Activated naive CD8-positive, alpha-beta T cell treated with anti-CD3 and anti-CD28 coated beads for 36 hours (primary cell): ENCODE data around the gene TMEM184B. TPM values are rescaled to one million over a fixed set of nuclear protein-coding genes. Genes with fewer than 3 reads are reported as not detected.
A peak's percentile ranks its signal among the peaks of the same experiment; 100 is the strongest.
"Not testable (repeated sequence)": the region's sequence is repeated elsewhere in the genome, so short reads cannot be mapped to it uniquely, and the experiment has no call there.

ENCODE experiments used
- DNase-seq: peaks from one replicate; pipeline ENCODE4 v3.0.0; 2021
- H3K27ac Mint-ChIP-seq: one replicate; pipeline ENCODE4 v1.8.0; 2022; ENCODE audit warnings: mild to moderate bottlenecking, moderate library complexity, mixed read lengths
- H3K27me3 Mint-ChIP-seq: one replicate; pipeline ENCODE4 v1.8.0; 2022; ENCODE audit warnings: mild to moderate bottlenecking, mixed read lengths
- H3K36me3 Mint-ChIP-seq: one replicate; pipeline ENCODE4 v1.8.0; 2021; ENCODE audit warnings: mild to moderate bottlenecking, mixed read lengths
- H3K4me1 Mint-ChIP-seq: one replicate; pipeline ENCODE4 v1.8.0; 2021; ENCODE audit warnings: mixed read lengths
- H3K4me3 Mint-ChIP-seq: one replicate; pipeline ENCODE4 v1.8.0; 2022; ENCODE audit warnings: mild to moderate bottlenecking, moderate library complexity, mixed read lengths
- H3K9me3 Mint-ChIP-seq: one replicate; pipeline ENCODE4 v1.8.0; 2022; ENCODE audit warnings: mixed read lengths
- total RNA-seq, 2 experiments: library from RNA; stranded (reverse); gene quantifications; one replicate each; pipeline ENCODE4 v1.2.3, GENCODE V29; 2021

The TMEM184B gene
- total RNA-seq, 2 experiments from 2014 or later, result 18.2 to 20.0 TPM

DNA sequence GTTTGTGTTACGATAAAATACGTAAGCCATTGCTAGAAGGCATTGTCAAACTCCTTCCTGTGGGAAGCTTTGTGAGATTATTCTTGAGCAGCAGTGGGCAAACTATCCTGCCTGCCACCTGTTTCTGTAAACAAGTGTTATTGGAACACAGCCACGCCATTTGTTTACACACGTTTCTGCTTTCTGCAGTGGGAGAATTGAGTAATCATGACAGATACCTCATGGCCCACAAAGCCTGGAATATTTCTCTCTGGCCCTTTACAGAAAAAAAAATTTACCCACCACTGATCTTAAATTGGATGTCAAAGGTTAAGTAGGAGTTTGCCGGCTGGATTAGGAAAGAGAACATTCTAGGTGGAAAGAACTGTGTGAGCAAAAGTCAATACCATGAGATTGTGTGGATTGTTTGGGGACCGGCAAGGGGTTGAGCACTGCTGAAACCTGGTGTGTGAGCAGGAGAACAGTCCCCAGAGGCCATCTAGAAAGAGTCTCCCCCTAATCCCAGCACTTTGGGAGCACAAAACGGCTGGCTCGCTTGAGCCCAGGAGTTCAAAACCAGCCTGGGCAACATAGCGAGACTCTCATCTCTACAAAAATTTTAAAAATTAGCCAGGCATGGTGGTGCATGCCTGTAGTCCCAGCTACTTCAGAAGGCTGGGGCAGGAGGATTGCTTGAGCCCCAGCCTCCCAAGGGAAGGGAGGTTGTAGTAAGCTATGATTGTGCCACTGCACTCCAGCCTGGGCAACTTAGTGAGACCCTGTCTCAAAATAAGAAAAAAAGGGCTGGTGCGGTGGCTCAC, 85.2 kb downstream of the TMEM184B start:
- H3K4me3 Mint-ChIP-seq, result no peak overlapping the region
- H3K27me3 Mint-ChIP-seq, result peaks cover 1% of the 10 kb centered on the region
- DNase-seq, result no peak
- H3K9me3 Mint-ChIP-seq, result no peaks in the 10 kb centered on the region
- peaks cover 2% of the 10 kb centered on the region for H3K4me1 Mint-ChIP-seq
- H3K27ac Mint-ChIP-seq, result no peak overlapping the region
- H3K36me3 Mint-ChIP-seq, result no peaks in the 10 kb centered on the region

DNA sequence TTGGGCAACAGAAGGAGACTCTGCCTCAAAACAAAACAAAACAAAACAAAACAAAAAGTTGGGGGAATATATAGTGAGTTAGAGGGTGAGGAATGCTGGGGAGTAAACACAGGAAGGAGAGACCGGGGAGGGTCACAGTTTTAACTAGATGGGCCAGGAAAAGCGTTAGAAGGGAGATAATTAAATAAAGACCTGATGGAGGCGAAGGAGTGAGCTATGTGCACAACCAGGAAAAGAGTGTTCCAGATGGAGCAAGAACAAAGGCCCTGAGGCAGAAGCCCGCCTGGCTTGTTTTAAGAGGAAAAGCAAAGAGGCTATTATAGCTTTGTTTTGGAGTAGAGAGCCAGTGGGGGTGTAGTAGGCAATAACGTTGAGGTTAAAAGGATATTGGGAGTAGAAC, 86.4 kb downstream of the TMEM184B start:
- Mint-ChIP-seq H3K36me3 (peaks cover under 1% of the 10 kb centered on the region), H3K27me3 (no peaks in the 10 kb centered on the region), H3K27ac (no peak overlapping the region), H3K4me3 (no peak overlapping the region), H3K9me3 (no peaks in the 10 kb centered on the region), H3K4me1 (peaks cover 6% of the 10 kb centered on the region)
- no peak for DNase-seq

DNA sequence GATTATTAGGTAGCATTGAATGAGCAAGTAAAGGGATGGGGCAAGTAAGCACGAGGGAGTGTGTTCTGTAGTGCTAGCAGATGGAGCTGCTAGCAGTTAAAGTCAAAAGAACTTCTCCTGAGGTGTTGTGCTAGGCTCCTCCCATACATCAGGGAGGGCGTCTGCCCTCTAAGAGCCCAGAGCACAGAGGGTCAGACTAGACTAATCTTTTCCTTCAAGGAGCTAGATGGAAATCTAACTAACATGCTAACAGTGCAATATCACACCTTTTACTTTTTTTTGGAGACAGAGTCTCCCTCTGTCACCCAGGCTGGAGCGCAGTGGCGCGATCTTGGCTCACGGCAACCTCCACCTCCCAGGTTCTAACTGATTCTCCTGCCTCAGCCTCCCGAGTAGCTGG, 88.0 kb downstream of the TMEM184B start:
- no peaks in the 10 kb centered on the region for H3K27me3 Mint-ChIP-seq
- peaks cover 22% of the 10 kb centered on the region for H3K4me1 Mint-ChIP-seq
- no peaks in the 10 kb centered on the region for H3K9me3 Mint-ChIP-seq
- no peak for DNase-seq
- peaks cover 1% of the 10 kb centered on the region for H3K36me3 Mint-ChIP-seq
- no peak overlapping the region for H3K4me3 Mint-ChIP-seq
- H3K27ac Mint-ChIP-seq, result no peak overlapping the region

DNA sequence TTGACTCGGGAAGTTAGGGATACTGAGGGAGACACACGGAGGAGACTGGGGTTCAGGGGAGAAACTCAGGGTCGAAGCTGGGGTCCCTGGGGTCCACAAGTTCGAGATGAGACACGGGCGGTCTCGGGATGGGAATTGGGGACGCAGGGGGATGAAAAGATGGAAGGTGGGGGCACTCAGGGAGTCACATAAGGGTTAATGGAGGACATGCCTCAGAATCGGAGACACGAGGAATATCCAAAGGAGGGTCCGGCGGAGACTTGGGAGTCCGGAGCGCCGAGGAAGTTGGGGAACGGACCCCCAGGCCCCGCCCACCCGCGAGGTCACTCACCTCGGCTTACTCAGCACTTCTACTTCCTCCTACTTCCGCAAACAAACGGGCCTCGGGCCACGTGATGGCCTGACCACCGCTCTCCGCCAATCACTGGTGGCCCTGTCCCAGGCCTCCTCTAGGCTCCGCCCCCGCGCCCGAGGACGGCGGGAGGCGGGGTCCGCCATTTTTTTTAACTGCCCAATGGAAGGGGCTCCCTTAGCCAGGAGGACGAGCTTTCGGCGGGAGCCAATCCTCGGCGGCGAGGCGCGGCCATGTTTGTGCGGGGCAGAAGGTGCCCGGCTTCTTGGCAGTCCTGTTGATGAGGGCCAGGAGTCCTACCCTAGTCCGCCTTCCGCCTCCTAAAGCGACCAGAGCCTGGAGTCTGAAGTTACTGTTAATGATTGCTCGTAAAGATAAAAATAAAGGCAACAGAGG, 91.2 kb downstream of the TMEM184B start, which contains the start of gene PLA2G6:
Gene PLA2G6, minus strand, starts transcription at position 378 of the 748 bp plus-strand sequence. CDS start 12,404 bp downstream, outside the sequence.
- peak; percentile 100 for DNase-seq
- peaks cover 3% of the 10 kb centered on the region for H3K36me3 Mint-ChIP-seq
- peak within 1 kb of the TSS; percentile 93 for H3K4me3 Mint-ChIP-seq
- peaks cover 39% of the 10 kb centered on the region for H3K4me1 Mint-ChIP-seq
- H3K9me3 Mint-ChIP-seq, result no peaks in the 10 kb centered on the region
- no peaks in the 10 kb centered on the region for H3K27me3 Mint-ChIP-seq
- peak within 1 kb of the TSS; percentile 94 for H3K27ac Mint-ChIP-seq

DNA sequence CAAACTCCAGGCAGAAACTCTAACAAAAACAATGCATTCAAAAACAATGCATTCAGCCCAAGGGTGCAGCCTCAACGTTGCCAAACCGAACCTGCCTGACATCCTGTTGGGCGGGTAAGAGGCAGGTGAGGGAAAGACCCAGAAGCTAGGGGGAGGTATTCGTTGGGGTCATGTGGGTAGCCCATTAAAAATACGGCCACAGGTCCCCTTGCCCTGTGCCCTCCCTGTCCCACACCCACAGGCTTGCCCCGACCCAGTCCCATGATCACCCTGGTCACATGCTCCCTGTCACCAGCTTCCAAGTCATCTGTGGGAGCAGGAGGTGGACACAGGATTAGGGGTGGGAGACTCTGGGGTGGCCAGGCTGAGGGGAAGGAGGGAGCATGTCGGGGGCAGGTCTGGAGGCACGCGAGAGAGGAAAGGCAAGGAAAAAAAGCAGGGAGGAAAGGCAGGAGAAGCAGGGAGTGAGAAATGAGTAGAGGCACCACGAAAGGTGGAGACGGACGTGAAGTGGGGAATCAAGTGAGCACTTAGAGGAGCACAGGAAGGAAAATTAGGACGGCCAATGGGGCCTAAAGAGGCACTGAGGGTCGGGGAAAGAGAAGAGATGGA, 91.9 kb downstream of the TMEM184B start:
- H3K4me3 Mint-ChIP-seq, result peak overlapping the region; percentile 93
- DNase-seq, result peak; percentile 25
- H3K27ac Mint-ChIP-seq, result peak overlapping the region; percentile 94
- H3K9me3 Mint-ChIP-seq, result no peaks in the 10 kb centered on the region
- no peaks in the 10 kb centered on the region for H3K27me3 Mint-ChIP-seq
- H3K36me3 Mint-ChIP-seq, result peaks cover 3% of the 10 kb centered on the region
- H3K4me1 Mint-ChIP-seq, result peaks cover 46% of the 10 kb centered on the region

DNA sequence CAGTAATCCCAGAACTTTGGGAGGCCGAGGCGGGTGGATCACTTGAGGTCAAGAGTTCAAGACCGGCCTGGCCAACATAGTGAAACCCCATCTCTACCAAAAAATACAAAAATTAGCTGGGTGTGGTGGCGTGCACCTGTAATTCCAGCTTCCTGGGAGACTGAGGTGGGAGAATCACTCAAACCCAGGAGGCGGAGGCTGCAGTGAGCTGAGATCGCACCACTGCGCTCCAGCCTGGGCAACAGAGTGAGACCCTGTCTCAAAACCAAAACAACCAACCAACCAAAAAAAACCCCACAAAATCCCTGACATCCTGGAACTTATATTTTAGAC, 94.2 kb downstream of the TMEM184B start:
- peaks cover 49% of the 10 kb centered on the region for H3K4me1 Mint-ChIP-seq
- H3K27ac Mint-ChIP-seq, result peak overlapping the region; percentile 75
- H3K4me3 Mint-ChIP-seq, DNase-seq, H3K27me3 Mint-ChIP-seq, H3K9me3 Mint-ChIP-seq, H3K36me3 Mint-ChIP-seq: not testable (repeated sequence)

DNA sequence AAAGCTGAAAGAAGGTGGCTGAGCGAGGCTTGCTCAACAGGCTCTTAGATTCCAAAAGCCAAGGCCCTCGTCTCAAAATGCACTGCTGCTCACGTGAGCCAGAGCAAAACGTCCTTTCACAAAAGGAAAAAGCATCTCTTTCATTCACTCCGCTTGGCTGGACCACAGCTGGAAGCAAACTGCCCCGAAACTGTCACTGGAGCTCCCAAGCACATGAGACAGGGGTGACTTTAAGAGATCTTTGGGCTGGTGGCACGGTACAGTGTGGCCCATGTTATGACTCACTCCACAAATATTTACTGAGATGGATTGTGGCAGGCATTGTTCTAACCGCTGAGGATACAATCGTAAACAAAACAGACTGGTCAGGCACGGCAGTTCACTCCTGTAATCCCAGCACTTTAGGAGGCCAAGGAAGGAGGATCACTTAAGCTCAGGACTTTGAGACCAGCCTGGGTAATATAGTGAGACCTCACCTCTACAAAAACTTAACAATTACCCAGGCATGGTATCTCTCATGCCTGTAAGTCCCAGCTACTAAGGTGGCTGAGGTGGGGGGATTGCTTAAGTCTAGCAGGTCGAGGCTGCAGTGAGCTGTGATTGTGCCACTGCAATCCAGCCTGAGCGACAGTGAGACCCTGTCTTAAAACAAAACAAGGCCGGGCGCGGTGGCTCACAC, 94.7 kb downstream of the TMEM184B start:
- Mint-ChIP-seq H3K27me3 (no peaks in the 10 kb centered on the region), H3K36me3 (peaks cover 5% of the 10 kb centered on the region), H3K27ac (peak overlapping the region; percentile 23), H3K4me1 (peaks cover 51% of the 10 kb centered on the region), H3K9me3 (no peaks in the 10 kb centered on the region), H3K4me3 (no peak overlapping the region)
- DNase-seq, result no peak

DNA sequence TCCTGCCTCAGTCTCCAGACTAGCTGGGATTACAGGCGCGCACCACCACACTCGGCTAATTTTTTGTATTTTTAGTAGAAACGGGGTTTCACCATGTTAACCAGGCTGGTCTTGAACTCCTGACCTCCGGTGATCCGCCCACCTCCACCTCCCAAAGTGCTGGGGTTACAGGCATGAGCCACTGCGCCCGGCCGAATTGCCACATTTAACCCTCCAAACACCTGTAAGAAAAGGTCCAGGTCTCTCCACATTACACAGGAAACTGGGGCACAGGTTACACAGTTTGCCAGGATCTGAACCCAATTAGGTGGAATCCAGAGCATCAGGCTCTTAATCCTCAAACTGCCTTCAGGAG, 95.3 kb downstream of the TMEM184B start:
- not testable (repeated sequence) for H3K27me3 Mint-ChIP-seq, H3K36me3 Mint-ChIP-seq, H3K9me3 Mint-ChIP-seq, H3K4me3 Mint-ChIP-seq, DNase-seq
- Mint-ChIP-seq H3K27ac (peak overlapping the region; percentile 23), H3K4me1 (peaks cover 54% of the 10 kb centered on the region)

DNA sequence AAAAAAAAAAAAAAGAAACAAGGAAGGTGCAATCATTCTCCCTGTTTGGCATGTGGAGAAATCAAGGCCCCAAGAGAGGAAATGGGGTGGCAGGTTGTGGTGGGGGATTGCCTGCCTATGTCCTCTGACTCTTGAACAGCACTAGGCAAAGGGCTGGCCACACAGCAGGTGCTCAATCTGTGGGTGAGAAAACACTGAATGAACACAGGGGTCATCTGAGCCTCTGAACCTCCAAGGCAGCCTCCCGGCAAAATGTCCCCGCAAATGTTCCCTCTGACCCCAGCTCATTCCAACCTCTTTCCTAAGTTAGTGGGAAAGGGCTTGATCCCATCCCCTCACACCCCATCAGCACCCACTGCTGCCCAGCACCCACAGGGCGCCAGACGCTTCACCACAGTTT, 95.8 kb downstream of the TMEM184B start:
- DNase-seq, result no peak
- H3K4me3 Mint-ChIP-seq, result no peak overlapping the region
- H3K36me3 Mint-ChIP-seq, result peaks cover 5% of the 10 kb centered on the region
- H3K27me3 Mint-ChIP-seq, result no peaks in the 10 kb centered on the region
- H3K27ac Mint-ChIP-seq, result peak overlapping the region; percentile 81
- no peaks in the 10 kb centered on the region for H3K9me3 Mint-ChIP-seq
- H3K4me1 Mint-ChIP-seq, result peaks cover 57% of the 10 kb centered on the region

DNA sequence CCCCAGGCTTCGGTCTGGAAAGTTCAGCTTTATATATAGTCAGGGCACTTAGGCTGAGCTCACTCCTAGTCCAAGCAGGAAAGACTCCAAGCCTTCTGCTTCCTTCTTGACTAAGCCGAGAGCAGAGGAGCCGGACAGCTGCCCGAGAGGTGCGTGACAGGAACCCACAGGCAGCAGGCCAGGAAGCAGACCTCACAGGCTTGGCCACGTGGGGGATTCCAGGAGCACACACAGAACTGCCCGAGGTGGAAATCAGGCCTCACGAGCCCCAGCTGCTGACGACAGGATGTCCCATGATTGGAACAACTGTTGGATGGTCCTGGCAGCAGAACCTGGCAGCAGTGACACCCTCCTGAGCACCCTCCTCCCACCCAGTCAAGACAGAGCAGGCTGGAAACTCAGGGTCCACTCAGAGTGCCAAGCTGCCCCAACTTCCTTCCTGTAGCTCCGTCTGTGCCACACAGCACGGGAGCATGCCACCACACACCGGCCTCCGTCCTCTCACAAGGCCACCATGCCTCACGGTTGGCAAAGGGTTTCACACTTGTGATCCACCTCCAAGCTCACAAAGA, 96.6 kb downstream of the TMEM184B start:
- Mint-ChIP-seq H3K27me3 (no peaks in the 10 kb centered on the region), H3K9me3 (no peaks in the 10 kb centered on the region), H3K27ac (peak overlapping the region; percentile 81), H3K4me3 (peak overlapping the region; percentile 14), H3K36me3 (peaks cover 3% of the 10 kb centered on the region), H3K4me1 (peaks cover 54% of the 10 kb centered on the region)
- DNase-seq, result peak; percentile 60

DNA sequence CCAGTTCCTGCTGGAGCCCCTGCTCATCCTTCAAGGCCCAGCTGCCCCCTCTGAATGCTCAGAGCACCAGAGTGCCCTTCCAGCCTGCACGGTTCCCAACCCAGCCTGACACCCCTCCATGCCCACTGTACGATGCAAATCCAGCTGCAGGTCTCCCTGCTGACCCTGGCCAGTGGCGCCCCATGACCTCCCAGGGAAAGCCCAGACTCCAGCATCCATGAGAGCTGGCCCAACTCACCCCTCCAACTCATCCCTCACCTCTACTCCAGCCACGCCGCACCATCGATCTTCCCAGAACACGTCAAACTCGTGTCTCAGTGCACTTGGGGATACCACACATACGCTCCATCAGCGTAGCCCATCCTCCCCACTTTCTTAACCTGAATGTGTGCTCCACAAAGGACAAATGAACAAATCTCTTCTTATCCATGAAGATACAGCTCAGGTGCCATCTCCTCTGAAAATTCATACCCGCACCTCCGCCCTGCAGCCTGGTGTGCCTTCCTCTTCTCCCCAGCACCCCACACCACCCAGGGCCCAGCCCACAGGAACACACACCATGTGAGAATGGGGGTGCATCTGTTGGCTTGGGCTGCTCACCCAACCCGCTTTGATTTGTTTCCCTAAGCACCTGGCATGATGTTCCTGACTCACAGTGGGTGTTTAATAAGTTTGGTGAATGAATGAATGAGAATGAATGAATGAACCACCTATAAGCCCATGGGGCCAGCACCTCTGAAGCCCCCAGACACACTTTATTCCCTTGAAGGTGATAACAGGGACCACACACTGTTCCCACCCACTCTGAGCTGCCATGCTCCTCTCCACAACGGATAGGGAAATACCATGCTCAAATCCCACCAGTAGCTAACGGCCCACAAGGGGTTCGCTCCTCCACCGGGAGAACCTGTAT, 97.3 kb downstream of the TMEM184B start:
- peaks cover 3% of the 10 kb centered on the region for H3K36me3 Mint-ChIP-seq
- H3K27me3 Mint-ChIP-seq, result no peaks in the 10 kb centered on the region
- no peak overlapping the region for H3K4me3 Mint-ChIP-seq
- no peak for DNase-seq
- no peaks in the 10 kb centered on the region for H3K9me3 Mint-ChIP-seq
- peak overlapping the region; percentile 81 for H3K27ac Mint-ChIP-seq
- H3K4me1 Mint-ChIP-seq, result peaks cover 47% of the 10 kb centered on the region

DNA sequence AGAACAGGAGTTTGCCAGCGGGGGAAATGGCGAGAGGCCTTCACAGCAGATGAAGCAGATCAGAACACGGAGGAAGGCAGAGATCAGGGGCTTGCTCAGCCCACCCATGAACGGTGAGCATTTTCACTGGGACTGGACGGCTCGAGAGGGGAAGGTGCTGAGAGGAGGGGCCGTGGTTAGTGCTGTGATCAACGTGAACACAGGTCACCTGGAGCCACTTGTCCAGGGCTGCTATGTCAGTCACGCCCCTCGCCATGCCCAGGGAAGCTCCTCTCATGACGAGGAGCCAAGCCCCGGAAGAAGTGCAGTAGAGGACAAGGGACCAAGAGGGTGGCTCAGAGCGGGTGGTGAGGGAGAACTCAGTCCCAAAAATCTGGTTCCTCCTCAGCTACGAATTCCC, 98.2 kb downstream of the TMEM184B start:
- H3K27ac Mint-ChIP-seq, result peak overlapping the region; percentile 59
- no peak for DNase-seq
- no peak overlapping the region for H3K4me3 Mint-ChIP-seq
- no peaks in the 10 kb centered on the region for H3K27me3 Mint-ChIP-seq
- no peaks in the 10 kb centered on the region for H3K9me3 Mint-ChIP-seq
- H3K4me1 Mint-ChIP-seq, result peaks cover 40% of the 10 kb centered on the region
- peaks cover 3% of the 10 kb centered on the region for H3K36me3 Mint-ChIP-seq

DNA sequence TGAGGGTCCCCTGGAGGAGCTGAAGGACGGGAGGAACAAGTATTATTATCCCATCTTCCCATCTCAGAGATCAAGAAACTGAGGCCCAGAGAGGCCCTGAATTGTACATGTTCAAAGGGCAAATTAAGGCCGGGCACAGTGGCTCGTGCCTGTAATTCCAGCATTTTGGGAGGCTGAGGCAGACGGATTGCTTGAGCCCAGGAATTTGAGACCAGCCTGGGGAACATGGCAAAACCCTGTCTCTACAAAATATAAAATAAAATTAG, 99.2 kb downstream of the TMEM184B start:
- Mint-ChIP-seq H3K27me3 (no peaks in the 10 kb centered on the region), H3K4me1 (peaks cover 36% of the 10 kb centered on the region), H3K27ac (peak overlapping the region; percentile 88), H3K36me3 (peaks cover 4% of the 10 kb centered on the region), H3K9me3 (no peaks in the 10 kb centered on the region), H3K4me3 (no peak overlapping the region)
- DNase-seq, result no peak
